Measurements from ENCODE around the gene FAS. TPM values are rescaled to one million over a fixed set of nuclear protein-coding genes. Genes with fewer than 3 reads are reported as not detected.

Gene FAS
- polyA plus RNA-seq, 3 donors from 2014 or later = 9.7 to 14.3 (median 11.1) TPM

DNA sequence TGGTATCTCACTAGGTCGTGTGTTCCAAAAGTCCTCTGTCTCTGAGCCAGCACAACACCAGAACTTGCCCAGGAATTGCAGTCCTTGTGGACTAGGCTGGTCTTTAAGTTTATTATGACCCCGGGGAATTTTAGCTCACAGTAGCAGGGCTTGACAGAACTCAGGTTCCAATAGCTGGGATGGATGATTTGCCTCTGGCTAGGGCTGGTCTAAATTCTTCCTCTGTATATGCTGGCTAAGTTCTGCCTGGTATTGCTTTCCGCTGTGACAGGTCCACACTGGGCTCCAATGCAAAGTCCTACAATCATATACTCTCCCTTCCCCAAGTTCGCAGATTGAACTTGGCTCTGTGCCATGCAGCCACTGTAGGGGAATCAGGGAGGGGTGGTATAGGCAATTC is 52.5 kb downstream of the FAS start:
- no peaks in the 10 kb centered on the region for H3K9me3 Mint-ChIP-seq
- DNase-seq = no peak
- no peak overlapping the region for H3K27ac Mint-ChIP-seq
- peaks cover 1 to 7% (median 4%) of the 10 kb centered on the region in 3 donors for H3K27me3 Mint-ChIP-seq (ENCODE audit: low read depth in 3 of 3)
- peaks cover 3 to 6% (median 5%) of the 10 kb centered on the region in 3 donors for H3K36me3 Mint-ChIP-seq
- no peak overlapping the region for H3K4me3 Mint-ChIP-seq
- no peaks in the 10 kb centered on the region for H3K4me1 Mint-ChIP-seq

DNA sequence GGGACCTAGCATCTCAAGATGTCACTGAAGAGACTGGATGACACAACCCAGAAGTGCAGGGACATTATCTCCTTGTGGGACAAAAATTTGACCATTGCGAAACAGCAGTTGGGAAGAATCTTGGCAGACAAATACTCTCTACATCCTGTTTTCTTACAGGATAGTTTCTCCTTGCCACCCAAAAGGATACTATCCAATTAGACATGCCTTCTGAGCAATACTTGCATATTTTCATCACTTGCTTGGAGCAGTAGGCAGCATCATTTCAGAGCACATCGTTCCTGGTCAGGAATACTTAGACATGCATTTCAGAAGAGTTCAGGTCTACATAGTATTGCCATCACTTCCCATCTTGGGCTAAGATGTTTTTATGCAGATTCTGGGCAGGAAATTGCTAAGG is 56.8 kb downstream of the FAS start:
- no peak overlapping the region for H3K27ac Mint-ChIP-seq
- peaks cover 0 to 8% (median 6%) of the 10 kb centered on the region in 3 donors for H3K36me3 Mint-ChIP-seq
- DNase-seq = no peak
- H3K9me3 Mint-ChIP-seq = no peaks in the 10 kb centered on the region
- H3K4me1 Mint-ChIP-seq = no peaks in the 10 kb centered on the region
- H3K4me3 Mint-ChIP-seq = no peak overlapping the region
- H3K27me3 Mint-ChIP-seq (ENCODE audit: low read depth in 3 of 3) = peaks cover 0 to 4% (median 0%) of the 10 kb centered on the region in 3 donors

- DNase-seq = no peak
- no peak overlapping the region for H3K27ac Mint-ChIP-seq
- H3K27me3 Mint-ChIP-seq (ENCODE audit: low read depth in 3 of 3) = peaks cover 0 to 4% (median 0%) of the 10 kb centered on the region in 3 donors
- no peaks in the 10 kb centered on the region for H3K9me3 Mint-ChIP-seq
- peaks cover 0 to 8% (median 6%) of the 10 kb centered on the region in 3 donors for H3K36me3 Mint-ChIP-seq
- H3K4me3 Mint-ChIP-seq = no peak overlapping the region
- H3K4me1 Mint-ChIP-seq = no peaks in the 10 kb centered on the region
Observed at GRCh38 chr10:89051593-89051992, 61.0 kb downstream of the FAS start.

GRCh38 chr10:89053555-89053954 is 63.0 kb downstream of the FAS start:
- Mint-ChIP-seq H3K4me3 (no peak overlapping the region), H3K9me3 (no peaks in the 10 kb centered on the region), H3K27ac (no peak overlapping the region), H3K4me1 (no peaks in the 10 kb centered on the region), H3K27me3 (ENCODE audit: low read depth in 3 of 3) (no peaks in the 10 kb centered on the region), H3K36me3 (no peaks in the 10 kb centered on the region)
- no peak for DNase-seq

GRCh38 chr10:89055159-89055558 is 64.6 kb downstream of the FAS start:
- no peaks in the 10 kb centered on the region for H3K27me3 Mint-ChIP-seq (ENCODE audit: low read depth in 3 of 3)
- H3K27ac Mint-ChIP-seq = no peak overlapping the region
- H3K4me3 Mint-ChIP-seq = no peak overlapping the region
- no peaks in the 10 kb centered on the region for H3K36me3 Mint-ChIP-seq
- DNase-seq = no peak
- no peaks in the 10 kb centered on the region for H3K4me1 Mint-ChIP-seq
- H3K9me3 Mint-ChIP-seq = no peaks in the 10 kb centered on the region

DNA sequence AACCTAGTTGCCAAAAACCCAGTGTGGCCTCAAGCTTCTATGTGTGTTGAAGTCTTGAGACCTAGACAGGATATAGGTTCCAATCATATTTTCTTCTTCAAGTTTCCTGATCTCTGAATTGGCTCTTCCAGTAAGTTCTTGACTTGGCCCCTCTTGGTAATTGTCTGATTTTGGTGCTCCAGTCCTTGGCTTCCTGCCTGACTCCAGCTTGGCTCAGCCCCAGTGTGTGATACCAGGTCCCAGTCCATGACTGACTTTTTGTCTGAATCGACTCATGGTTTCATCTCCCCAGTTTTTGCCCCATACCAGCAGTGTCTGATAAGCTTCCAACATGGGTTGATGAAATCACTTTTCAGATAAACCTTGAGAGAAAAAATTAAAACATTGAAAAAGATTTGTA is 72.3 kb downstream of the FAS start:
- Mint-ChIP-seq H3K9me3 (no peaks in the 10 kb centered on the region), H3K27ac (no peak overlapping the region), H3K27me3 (ENCODE audit: low read depth in 3 of 3) (peaks cover 2 to 4% (median 3%) of the 10 kb centered on the region in 3 donors), H3K36me3 (no peaks in the 10 kb centered on the region), H3K4me3 (no peak overlapping the region), H3K4me1 (no peaks in the 10 kb centered on the region)
- DNase-seq = no peak

DNA sequence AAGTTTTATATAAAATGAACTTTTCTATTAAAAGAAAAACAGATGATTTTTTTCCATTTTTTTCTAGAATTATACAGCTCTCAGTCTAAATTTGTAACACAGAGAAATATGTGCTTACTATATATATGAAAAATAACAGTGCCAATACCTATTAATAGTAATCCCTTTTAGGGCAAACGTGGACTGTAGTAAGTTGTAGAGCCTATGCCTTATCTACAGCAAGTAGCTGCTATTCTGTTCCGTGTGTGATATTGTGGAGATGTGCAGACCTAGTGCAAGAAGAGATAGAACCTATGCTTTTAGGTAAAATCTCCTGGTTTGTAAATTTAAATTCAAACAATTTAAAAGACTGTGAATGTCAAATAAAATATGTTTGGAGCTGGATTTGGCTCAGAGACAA is 72.9 kb downstream of the FAS start:
- H3K4me3 Mint-ChIP-seq = no peak overlapping the region
- DNase-seq = no peak
- H3K27me3 Mint-ChIP-seq (ENCODE audit: low read depth in 3 of 3) = peaks cover 3 to 8% (median 4%) of the 10 kb centered on the region in 3 donors
- H3K27ac Mint-ChIP-seq = no peak overlapping the region
- H3K4me1 Mint-ChIP-seq = no peaks in the 10 kb centered on the region
- H3K36me3 Mint-ChIP-seq = no peaks in the 10 kb centered on the region
- H3K9me3 Mint-ChIP-seq = no peaks in the 10 kb centered on the region

DNA sequence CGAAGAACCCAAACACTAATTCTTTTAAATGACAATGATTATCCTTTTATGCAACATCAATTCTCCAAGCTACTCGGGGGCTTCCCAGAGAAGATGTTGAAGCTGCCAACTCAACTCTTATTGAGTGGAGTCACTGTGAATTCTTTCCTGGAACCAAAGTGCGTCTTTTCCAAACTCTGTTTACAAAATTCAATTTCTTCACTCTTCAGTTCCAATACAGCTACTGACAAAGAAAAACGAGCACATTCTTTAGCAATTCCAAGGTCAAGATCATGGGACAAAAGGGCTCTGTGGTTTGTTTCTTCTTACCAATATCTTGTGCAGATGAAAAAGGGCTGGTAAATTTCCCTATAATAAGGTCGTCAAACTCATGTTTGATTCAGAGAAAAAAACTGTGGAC is 74.2 kb downstream of the FAS start:
- Mint-ChIP-seq H3K27ac (no peak overlapping the region), H3K27me3 (ENCODE audit: low read depth in 3 of 3) (peaks cover 3 to 10% (median 4%) of the 10 kb centered on the region in 3 donors), H3K4me3 (no peak overlapping the region), H3K36me3 (no peaks in the 10 kb centered on the region), H3K4me1 (no peaks in the 10 kb centered on the region), H3K9me3 (no peaks in the 10 kb centered on the region)
- no peak for DNase-seq

Other genes starting within 250 kb of the FAS start
- gene LIPN, start 230.8 kb upstream of the FAS start, polyA plus RNA-seq = not detected
- not detected for gene LIPM, start 188.1 kb upstream of the FAS start, polyA plus RNA-seq
- 1 to 10 TPM in 1 of 3 donors, under 1 TPM in 1, not detected in 1; 0.84 to 1.2 TPM for gene ANKRD22, start 139.0 kb upstream of the FAS start, polyA plus RNA-seq
- gene STAMBPL1, start 110.6 kb upstream of the FAS start, polyA plus RNA-seq = 1 to 10 TPM; 4.2 to 8.4 (median 7.3) TPM
- 10 to 100 TPM in 2 of 3 donors, 1 to 10 TPM in 1; 6.9 to 36.2 (median 12.6) TPM for gene ACTA2, start 38.0 kb upstream of the FAS start, polyA plus RNA-seq
- under 1 TPM in 1 of 3 donors, not detected in 2; 0.27 TPM for gene CH25H, start 216.5 kb downstream of the FAS start, polyA plus RNA-seq